NCI-H146 treated with DMSO at 0.1 percent for 48 hours (cell line): ENCODE results near the gene STAT5A.
"Not testable (repeated sequence)": the region's sequence is repeated elsewhere in the genome, so short reads cannot be mapped to it uniquely, and the experiment has no call there.

Experiments
- DNase-seq: peaks from one replicate; lab custom pipeline; 2025; ENCODE audit not compliant: unreplicated experiment; lab: John Stamatoyannopoulos, UW

The STAT5A gene

GRCh38 chr17:42283241-42284023, 4.9 kb upstream of the STAT5A start:
- no peak for DNase-seq

GRCh38 chr17:42284024-42284369, 4.3 kb upstream of the STAT5A start:
- no peak for DNase-seq

- no peak for DNase-seq
Observed at GRCh38 chr17:42284566-42284965, 3.7 kb upstream of the STAT5A start.

DNA sequence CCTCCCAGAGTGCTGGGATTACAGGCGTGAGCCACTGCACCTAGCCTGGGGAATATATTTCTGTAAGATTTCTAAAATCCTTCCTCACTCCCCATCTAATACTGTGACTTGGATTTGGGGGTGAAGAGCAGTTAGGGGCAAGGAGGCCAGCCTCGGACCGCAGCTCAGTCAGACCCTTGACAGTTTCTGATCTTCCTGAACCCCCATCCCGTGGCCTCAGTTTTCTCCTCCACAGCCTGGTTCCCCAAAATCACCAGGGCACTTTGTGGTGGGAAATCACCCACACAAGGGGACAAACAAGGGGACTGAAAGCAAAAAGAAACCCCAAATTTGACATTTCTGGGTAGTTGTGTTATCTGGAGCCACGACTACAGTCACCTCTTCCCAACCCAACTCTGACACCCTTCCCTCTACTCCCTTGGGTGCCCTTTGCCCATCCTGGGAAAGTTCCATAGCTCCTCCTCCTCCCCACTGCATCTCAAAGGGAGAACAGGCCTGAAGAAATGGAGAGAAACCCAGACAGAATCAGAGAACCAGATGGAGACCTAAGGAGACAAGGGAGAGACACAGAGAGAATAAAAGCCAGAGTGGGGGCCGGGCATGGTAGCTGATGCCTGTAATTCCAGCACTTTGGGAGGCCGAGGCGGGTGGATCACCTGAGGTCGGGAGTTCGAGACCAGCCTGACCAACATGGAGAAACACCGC, 2.8 kb upstream of the STAT5A start:
- no peak for DNase-seq

- no peak for DNase-seq
Observed at GRCh38 chr17:42286411-42287221, 1.7 kb upstream of the STAT5A start.

GRCh38 chr17:42287305-42287976, 857 bp upstream of the STAT5A start:
- no peak for DNase-seq

DNA sequence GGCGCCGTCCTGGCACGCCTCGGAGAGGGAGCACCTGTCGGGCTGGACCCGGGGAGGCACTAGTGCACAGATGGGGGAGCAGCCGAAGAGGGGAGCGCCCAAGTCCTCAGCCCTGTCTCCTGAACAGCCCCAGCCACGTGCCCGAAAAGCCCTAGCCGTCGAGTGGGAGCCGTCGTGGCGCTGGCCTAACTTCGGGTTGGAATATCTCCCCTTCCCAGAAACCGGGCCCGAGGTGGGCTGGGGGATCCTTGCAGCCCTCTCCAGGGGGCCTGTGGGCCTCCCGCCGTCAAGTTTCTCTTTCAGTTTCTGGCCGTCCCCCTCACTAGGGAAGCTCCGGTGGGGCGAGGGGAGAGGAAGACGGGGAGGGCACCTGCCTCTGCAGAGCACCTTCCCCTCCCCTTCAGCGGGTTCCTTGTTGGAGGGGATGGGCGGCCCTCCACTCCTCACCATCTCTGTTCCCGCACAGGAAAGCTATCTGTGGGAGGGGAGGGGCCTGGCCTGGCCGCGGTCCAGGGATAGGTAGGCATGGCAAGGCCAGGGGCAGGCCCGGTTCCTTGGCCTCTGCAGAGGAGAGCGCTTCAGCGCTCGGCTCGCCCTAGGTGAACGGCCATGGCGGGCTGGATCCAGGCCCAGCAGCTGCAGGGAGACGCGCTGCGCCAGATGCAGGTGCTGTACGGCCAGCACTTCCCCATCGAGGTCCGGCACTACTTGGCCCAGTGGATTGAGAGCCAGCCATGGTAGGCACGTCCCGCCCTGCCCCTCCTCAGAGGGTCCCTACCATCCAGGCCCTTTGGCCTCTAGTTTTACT, 709 bp downstream of the STAT5A start:
- DNase-seq = no peak

DNA sequence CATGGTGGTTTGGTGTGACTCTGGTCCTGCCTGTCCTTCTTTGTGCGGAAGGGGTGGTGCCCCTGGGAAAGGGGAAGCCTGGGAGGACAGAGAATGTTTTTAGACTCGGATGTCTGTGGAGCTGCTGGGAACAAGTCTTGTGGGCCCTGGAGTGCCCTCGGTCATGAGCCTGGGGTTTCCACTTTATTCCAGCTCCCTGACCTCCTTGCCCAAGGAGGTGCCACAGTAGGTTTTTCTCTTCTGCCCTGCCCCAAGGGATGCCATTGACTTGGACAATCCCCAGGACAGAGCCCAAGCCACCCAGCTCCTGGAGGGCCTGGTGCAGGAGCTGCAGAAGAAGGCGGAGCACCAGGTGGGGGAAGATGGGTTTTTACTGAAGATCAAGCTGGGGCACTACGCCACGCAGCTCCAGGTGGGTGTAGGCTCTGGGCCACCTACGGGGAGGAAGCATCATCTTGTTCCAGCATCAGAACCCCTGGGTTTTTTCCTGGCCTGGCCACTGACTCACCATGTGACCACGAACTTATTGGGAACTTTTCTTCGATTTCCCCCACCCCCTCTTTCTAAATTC, 1.4 kb downstream of the STAT5A start:
- DNase-seq = no peak

GRCh38 chr17:42290577-42290976, 2.3 kb downstream of the STAT5A start:
- DNase-seq = no peak

- no peak for DNase-seq
Observed at GRCh38 chr17:42291129-42291528, 2.8 kb downstream of the STAT5A start.

DNA sequence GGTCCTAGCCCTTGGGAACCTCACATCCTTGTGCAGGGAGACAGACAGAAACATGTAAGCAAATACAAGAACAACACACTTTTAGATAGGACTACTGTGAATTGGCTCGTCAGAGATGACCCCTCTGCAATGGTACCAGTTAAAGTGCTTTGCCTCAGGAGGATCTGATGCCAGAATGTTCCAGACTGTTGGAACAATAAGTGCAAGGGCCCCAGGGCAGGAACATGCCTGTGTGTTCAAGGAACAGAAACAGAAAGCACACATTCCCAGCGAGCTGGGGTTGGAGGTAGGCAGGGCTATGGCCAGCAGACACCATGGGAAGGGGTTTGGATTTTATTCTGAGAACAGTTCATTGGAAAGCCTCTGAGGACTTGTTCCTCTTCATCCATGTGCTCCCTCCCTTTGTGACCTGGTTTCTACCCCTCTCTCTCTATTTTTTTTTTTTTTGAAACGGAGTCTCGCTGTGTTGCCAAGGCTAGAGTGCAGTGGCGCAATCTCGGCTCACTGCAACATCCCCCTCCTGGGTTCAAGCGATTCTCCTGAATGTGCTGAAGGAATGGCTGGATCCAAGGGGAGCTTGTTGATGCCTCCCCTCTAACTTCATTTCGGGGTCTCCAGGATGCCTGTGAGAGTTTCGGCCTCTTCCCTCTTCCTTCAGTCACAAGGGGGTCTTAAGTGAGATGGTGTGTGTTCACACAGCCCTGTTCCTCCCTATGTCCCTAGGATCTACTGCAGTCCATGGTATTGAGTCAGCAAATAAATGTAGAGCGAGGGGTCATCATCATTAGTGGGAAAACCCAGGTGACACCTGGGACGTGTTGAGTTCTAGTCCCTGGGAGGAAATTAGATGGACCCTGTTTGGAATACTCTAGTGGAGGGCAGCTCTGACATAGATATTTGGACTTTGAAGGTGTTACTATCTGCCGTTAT, 6.4 kb downstream of the STAT5A start:
- DNase-seq = no peak

DNA sequence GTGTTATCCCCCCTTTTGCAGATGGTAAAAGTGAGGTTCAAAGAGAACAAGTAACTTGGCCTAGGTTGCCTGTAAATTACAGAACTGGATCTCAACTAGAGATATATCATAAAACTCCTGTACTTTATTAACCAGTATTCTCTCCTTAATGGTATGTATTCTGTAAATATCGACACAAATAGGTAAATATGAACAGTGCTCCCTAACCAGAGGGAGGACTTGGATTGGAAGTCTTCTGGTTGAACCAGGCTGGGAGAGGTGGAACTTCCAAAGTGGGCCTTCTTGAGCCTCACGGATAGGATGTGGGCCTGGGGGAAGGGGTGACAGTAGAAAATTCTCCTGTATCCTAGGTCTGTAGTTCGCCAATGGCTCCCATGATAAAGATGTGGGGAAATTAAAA, 7.7 kb downstream of the STAT5A start:
- DNase-seq = no peak

DNA sequence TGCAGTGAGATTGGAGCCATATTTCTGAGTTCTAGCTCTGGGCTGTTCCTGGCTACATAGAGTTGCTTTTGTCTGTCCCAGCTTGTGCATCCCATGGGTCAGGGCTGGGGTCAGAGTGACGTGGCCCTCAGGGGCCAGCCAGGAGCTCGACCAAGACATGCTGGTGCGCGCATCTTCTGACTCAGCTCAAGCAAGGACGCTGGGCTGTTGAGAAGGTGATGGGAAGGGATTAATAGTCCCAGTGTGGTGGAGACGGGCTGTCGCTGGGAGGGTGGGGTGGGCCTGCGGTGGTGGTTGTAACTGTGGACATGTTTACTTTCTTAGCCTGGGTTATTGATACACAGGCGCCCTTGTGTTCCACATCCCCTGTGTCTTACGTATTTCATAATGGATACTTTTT, 9.5 kb downstream of the STAT5A start:
- DNase-seq = not testable (repeated sequence)

GRCh38 chr17:42299361-42299760, 11.1 kb downstream of the STAT5A start:
- not testable (repeated sequence) for DNase-seq

GRCh38 chr17:42299913-42300312, 11.6 kb downstream of the STAT5A start:
- DNase-seq = not testable (repeated sequence)

DNA sequence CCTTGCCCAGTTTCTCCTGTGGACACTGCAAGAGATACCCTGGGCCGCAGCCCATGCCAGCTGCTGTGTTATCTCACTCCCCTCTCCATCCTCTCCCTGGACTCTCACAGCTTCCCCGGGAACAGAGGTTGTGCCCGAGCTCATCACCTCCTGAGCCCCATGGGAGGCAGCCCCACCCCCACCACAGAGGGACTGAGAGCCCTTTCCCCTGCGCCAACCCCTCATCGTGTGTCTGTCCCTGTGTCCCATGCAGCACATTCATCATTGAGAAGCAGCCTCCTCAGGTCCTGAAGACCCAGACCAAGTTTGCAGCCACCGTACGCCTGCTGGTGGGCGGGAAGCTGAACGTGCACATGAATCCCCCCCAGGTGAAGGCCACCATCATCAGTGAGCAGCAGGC, 12.7 kb downstream of the STAT5A start:
- no peak for DNase-seq

DNA sequence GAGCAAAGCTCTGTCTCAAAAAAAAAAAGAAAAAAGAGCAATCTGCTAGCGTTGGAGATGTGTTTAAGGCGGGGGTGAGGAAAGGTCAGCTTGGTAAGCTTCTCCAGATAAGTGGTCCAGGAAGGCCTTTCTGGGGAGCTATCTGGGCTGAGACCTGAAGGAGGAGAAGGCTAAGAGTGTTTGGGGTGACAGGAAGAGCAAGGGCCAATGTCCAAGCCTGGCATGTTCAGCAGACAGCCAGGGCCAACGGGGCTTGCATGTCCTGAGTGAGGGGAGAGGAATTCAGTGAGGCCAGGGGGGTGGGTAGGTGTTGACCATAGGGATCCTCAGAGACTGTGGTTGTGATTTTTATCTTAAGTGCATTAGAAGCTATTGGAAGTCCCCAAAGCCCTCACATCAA, 15.4 kb downstream of the STAT5A start:
- DNase-seq = no peak

DNA sequence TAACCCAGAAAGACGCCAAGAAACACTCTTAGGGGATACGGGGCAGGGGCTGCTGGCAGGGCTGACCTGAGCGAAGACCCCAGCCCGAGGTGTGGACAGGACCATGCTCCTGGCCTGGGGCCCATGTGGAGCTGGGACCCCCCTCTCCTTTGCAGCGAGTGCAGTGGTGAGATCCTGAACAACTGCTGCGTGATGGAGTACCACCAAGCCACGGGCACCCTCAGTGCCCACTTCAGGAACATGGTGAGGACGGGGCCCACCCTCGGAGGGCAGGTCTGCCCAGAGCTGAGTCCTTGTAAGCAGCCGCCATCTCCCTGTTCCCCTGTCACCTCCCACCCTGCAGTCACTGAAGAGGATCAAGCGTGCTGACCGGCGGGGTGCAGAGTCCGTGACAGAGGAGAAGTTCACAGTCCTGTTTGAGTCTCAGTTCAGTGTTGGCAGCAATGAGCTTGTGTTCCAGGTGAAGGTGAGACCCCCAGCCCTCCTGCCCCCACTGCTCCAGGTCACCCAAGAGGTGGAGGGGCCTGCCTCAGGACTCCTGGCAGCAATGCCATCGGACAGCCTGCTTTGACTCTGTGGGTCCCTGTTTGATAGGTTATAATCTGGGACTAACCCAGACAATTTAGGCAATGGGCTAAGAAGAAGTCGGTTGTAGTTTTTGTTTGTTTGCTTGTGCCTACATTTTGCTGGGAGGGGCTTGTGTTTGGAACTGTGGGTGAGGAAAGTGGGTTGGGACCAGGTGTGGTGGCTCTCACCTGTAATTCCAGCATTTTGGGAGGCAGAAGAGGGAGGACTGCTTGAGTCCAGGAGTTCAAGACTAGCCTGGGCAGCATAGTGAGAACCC, 16.1 kb downstream of the STAT5A start:
- no peak for DNase-seq
